Measurements from ENCODE around the gene SLC12A8. TPM values are rescaled to one million over a fixed set of nuclear protein-coding genes. Genes with fewer than 3 reads are reported as not detected.
A peak's percentile ranks its signal among the peaks of the same experiment; 100 is the strongest.

The SLC12A8 gene
- total RNA-seq, 2 donors from 2014 or later = 3.0 to 4.1 TPM

GRCh38 chr3:125062904-125063618, 149.5 kb downstream of the SLC12A8 start:
- no peak for TF ChIP-seq CTCF (IDR thresholded peaks at IDR 0.05)
- H3K4me1 ChIP-seq (ENCODE audit: control insufficient read depth in 1 of 2, low read depth in 2 of 2) = peaks cover 23 to 43% of the 10 kb centered on the region in 2 donors
- H3K27me3 ChIP-seq (replicated peaks; ENCODE audit: insufficient read depth) = no peaks in the 10 kb centered on the region
- peak; percentile 31 for ATAC-seq (ENCODE audit: insufficient number of reproducible peaks, low FRiP score, low read depth)
- DNase-seq (ENCODE audit: low spot score) = no peak
- H3K4me3 ChIP-seq = no peak overlapping the region
- peak overlapping the region; percentile 57 to 63 for H3K27ac ChIP-seq
- H3K9me3 ChIP-seq = no peaks in the 10 kb centered on the region
- H3K36me3 ChIP-seq = no peaks in the 10 kb centered on the region

GRCh38 chr3:125061646-125062045, 150.9 kb downstream of the SLC12A8 start:
- Histone ChIP-seq H3K27ac (peak overlapping the region; percentile 63 to 64), H3K9me3 (no peaks in the 10 kb centered on the region), H3K27me3 (replicated peaks; ENCODE audit: insufficient read depth) (no peaks in the 10 kb centered on the region), H3K36me3 (no peaks in the 10 kb centered on the region), H3K4me1 (ENCODE audit: control insufficient read depth in 1 of 2, low read depth in 2 of 2) (peaks cover 33 to 56% of the 10 kb centered on the region in 2 donors), H3K4me3 (no peak overlapping the region)
- no peak for ATAC-seq (ENCODE audit: insufficient number of reproducible peaks, low FRiP score, low read depth)
- DNase-seq (ENCODE audit: low spot score) = no peak
- no peak for TF ChIP-seq CTCF (IDR thresholded peaks at IDR 0.05)

- ATAC-seq (ENCODE audit: insufficient number of reproducible peaks, low FRiP score, low read depth) (peak; percentile 63), DNase-seq (ENCODE audit: low spot score) (no peak)
- no peak for TF ChIP-seq CTCF (IDR thresholded peaks at IDR 0.05)
- H3K36me3 ChIP-seq = no peaks in the 10 kb centered on the region
- no peaks in the 10 kb centered on the region for H3K9me3 ChIP-seq
- H3K4me3 ChIP-seq = no peak overlapping the region
- peaks cover 37 to 59% of the 10 kb centered on the region in 2 donors for H3K4me1 ChIP-seq (ENCODE audit: control insufficient read depth in 1 of 2, low read depth in 2 of 2)
- H3K27ac ChIP-seq = peak overlapping the region; percentile 63 to 64
- H3K27me3 ChIP-seq (replicated peaks; ENCODE audit: insufficient read depth) = no peaks in the 10 kb centered on the region
Measured at GRCh38 chr3:125061170-125061569, 151.4 kb downstream of the SLC12A8 start.

- Histone ChIP-seq H3K36me3 (no peaks in the 10 kb centered on the region), H3K9me3 (no peaks in the 10 kb centered on the region), H3K4me1 (ENCODE audit: control insufficient read depth in 1 of 2, low read depth in 2 of 2) (peaks cover 37 to 59% of the 10 kb centered on the region in 2 donors), H3K4me3 (no peak overlapping the region), H3K27me3 (replicated peaks; ENCODE audit: insufficient read depth) (no peaks in the 10 kb centered on the region), H3K27ac (peak overlapping the region in 1 of 2 donors; percentile 1)
- DNase-seq (ENCODE audit: low spot score) = no peak
- no peak for TF ChIP-seq CTCF (IDR thresholded peaks at IDR 0.05)
- ATAC-seq (ENCODE audit: insufficient number of reproducible peaks, low FRiP score, low read depth) = no peak
Measured at GRCh38 chr3:125059488-125060245, 152.9 kb downstream of the SLC12A8 start.

GRCh38 chr3:125058959-125059358, 153.6 kb downstream of the SLC12A8 start:
- Histone ChIP-seq H3K4me3 (no peak overlapping the region), H3K4me1 (ENCODE audit: control insufficient read depth in 1 of 2, low read depth in 2 of 2) (peaks cover 38 to 60% of the 10 kb centered on the region in 2 donors), H3K9me3 (no peaks in the 10 kb centered on the region), H3K27me3 (replicated peaks; ENCODE audit: insufficient read depth) (no peaks in the 10 kb centered on the region), H3K27ac (no peak overlapping the region), H3K36me3 (no peaks in the 10 kb centered on the region)
- ATAC-seq (ENCODE audit: insufficient number of reproducible peaks, low FRiP score, low read depth) = no peak
- DNase-seq (ENCODE audit: low spot score) = no peak
- no peak for TF ChIP-seq CTCF (IDR thresholded peaks at IDR 0.05)

Measured in thoracic aorta (tissue), 2 donors.